HEK293T (cell line): ENCODE results near the gene ACMSD.
"Not testable (repeated sequence)": the region's sequence is repeated elsewhere in the genome, so short reads cannot be mapped to it uniquely, and the experiment has no call there.

ENCODE experiments used
- CTCF ChIA-PET: fragments of 350-600 bp; formaldehyde crosslinking; extraction: SDS; loops from one replicate; lab custom pipeline; 2021; ENCODE audit warnings: antibody characterized with exemption, inconsistent platforms; lab: Yijun Ruan, JAX
- POLR2A ChIA-PET: fragments of 350-600 bp; formaldehyde crosslinking; extraction: SDS; loops from one replicate; lab custom pipeline; 2020; ENCODE audit warnings: antibody characterized with exemption, inconsistent platforms; lab: Yijun Ruan, JAX
- DNase-seq: peaks from one replicate; pipeline ENCODE4 v3.0.0; 2012; ENCODE audit warnings: mixed read lengths; ENCODE audit errors: extremely low spot score
- ARNT ChIP-seq: fragments of 450-650 bp; IDR thresholded peaks from 2 replicates; pipeline ENCODE4 v1.6.1; 2017; ENCODE audit warnings: mild to moderate bottlenecking
- BHLHE40 ChIP-seq: fragments of 450-650 bp; IDR thresholded peaks from 2 replicates; pipeline ENCODE4 v1.6.1; 2016; ENCODE audit warnings: mild to moderate bottlenecking, moderate library complexity, borderline replicate concordance
- CTBP1 ChIP-seq: fragments of 450-650 bp; IDR thresholded peaks from 2 replicates; pipeline ENCODE4 v1.6.1; 2016; ENCODE audit warnings: borderline replicate concordance
- ELF4 ChIP-seq: fragments of 450-650 bp; IDR thresholded peaks from 2 replicates; pipeline ENCODE4 v1.6.1; 2017; ENCODE audit warnings: antibody characterized with exemption
- FOXA1 ChIP-seq: fragments of 450-650 bp; IDR thresholded peaks from 2 replicates; pipeline ENCODE4 v1.6.1; 2016; ENCODE audit warnings: mild to moderate bottlenecking
- FOXK2 ChIP-seq: fragments of 450-650 bp; IDR thresholded peaks from 2 replicates; pipeline ENCODE4 v1.6.1; 2016; ENCODE audit warnings: mild to moderate bottlenecking
- FOXM1 ChIP-seq: fragments of 450-650 bp; IDR thresholded peaks from 2 replicates; pipeline ENCODE4 v1.6.1; 2017; ENCODE audit warnings: mild to moderate bottlenecking, borderline replicate concordance
- HDGF ChIP-seq: fragments of 450-650 bp; IDR thresholded peaks from 2 replicates; pipeline ENCODE4 v1.6.1; 2017; ENCODE audit warnings: antibody characterized with exemption, borderline replicate concordance
- L3MBTL2 ChIP-seq: fragments of 450-650 bp; conservative IDR thresholded peaks from 2 replicates; pipeline ENCODE4 v1.6.1; 2016; ENCODE audit warnings: mild to moderate bottlenecking
- LEF1 ChIP-seq: fragments of 450-650 bp; IDR thresholded peaks from 2 replicates; pipeline ENCODE4 v1.6.1; 2017; ENCODE audit warnings: mild to moderate bottlenecking, borderline replicate concordance
- NFRKB ChIP-seq: fragments of 450-650 bp; IDR thresholded peaks from 2 replicates; pipeline ENCODE4 v1.6.1; 2016; ENCODE audit warnings: mild to moderate bottlenecking, moderate library complexity
- SP1 ChIP-seq: fragments of 450-650 bp; IDR thresholded peaks from 2 replicates; pipeline ENCODE4 v1.6.1; 2017
- SUZ12 ChIP-seq: fragments of 450-650 bp; IDR thresholded peaks from 2 replicates; pipeline ENCODE4 v1.6.1; 2016; ENCODE audit warnings: mild to moderate bottlenecking
- TARDBP ChIP-seq: fragments of 450-650 bp; IDR thresholded peaks from 2 replicates; pipeline ENCODE4 v1.6.1; 2016
- ZNF384 ChIP-seq: fragments of 450-650 bp; IDR thresholded peaks from 2 replicates; pipeline ENCODE4 v1.6.1; 2016
- TF ChIP-seq, protein P1 (sequence below): fragments of 450-650 bp; IDR thresholded peaks from 2 replicates; pipeline ENCODE4 v1.6.1; 2016

The ACMSD gene

DNA sequence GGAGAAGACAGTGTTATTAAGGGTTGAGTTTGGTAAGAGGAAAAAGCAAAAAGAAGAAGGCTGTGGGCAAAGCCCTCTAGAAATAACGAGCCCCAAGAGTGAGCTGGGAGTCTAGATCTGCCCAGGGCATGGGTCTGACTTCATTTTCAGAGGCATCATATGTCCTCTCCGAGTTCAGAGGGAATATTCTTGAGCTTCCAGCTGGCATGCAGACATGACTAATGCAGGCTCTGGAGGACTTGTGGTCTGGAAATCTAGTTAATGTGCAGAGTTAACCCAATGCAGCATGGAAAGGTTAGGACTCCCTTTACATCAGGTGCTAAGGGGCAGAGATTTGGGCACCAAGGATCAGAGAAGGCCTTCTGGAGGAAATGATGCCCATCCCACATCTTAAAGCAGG, 7.3 kb downstream of the ACMSD start:
- no peak for DNase-seq
- TF ChIP-seq BHLHE40 (no peak), SP1 (no peak), FOXA1 (no peak), NFRKB (no peak), TARDBP (no peak), L3MBTL2 (no peak), HDGF (no peak), ZNF384 (no peak), CTBP1 (no peak), FOXK2 (no peak), ARNT (no peak)
- TF ChIP-seq, protein P1, sequence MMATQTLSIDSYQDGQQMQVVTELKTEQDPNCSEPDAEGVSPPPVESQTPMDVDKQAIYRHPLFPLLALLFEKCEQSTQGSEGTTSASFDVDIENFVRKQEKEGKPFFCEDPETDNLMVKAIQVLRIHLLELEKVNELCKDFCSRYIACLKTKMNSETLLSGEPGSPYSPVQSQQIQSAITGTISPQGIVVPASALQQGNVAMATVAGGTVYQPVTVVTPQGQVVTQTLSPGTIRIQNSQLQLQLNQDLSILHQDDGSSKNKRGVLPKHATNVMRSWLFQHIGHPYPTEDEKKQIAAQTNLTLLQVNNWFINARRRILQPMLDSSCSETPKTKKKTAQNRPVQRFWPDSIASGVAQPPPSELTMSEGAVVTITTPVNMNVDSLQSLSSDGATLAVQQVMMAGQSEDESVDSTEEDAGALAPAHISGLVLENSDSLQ = no peak
- ChIA-PET POLR2A (no interaction called here), CTCF (no interaction called here)

DNA sequence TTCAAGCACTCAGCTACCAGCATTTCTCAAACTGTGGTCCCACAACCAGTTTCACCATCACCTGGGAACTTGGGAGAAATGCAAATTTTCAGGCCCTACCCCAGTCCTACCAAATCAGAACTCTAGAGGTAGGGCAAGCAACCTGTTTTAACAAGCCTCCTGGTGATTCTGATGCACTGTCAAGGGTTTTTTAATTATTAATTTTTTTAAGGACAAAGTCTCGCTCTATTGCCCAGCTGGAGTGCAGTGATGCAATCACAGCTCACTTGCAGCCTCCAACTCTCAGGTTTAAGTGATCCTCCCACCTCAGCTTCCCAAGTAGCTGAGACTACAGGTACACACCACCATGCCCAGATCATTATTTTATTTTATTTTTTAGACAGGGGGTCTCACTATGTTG, 7.8 kb downstream of the ACMSD start:
- DNase-seq = no peak
- ChIA-PET POLR2A (no interaction called here), CTCF (no interaction called here)
- no peak for TF ChIP-seq HDGF

DNA sequence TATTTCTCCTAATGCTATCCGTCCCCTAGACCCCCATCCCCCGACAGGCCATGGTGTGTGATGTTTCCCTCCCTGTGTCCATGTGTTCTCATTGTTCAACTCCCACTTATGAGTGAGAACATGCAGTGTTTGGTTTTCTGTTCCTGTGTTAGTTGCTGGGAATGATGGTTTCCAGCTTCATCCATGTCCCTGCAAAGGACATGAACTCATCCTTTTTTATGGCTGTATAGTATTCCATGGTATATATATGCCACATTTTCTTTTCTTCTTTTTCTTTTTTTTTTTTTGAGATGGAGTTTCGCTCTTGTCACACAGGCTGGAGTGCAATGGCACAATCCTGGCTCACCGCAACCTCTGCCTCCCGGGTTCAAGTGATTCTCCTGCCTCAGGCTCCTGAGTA, 9.2 kb downstream of the ACMSD start:
- POLR2A ChIA-PET, DNase-seq, CTCF ChIA-PET: not testable (repeated sequence)

DNA sequence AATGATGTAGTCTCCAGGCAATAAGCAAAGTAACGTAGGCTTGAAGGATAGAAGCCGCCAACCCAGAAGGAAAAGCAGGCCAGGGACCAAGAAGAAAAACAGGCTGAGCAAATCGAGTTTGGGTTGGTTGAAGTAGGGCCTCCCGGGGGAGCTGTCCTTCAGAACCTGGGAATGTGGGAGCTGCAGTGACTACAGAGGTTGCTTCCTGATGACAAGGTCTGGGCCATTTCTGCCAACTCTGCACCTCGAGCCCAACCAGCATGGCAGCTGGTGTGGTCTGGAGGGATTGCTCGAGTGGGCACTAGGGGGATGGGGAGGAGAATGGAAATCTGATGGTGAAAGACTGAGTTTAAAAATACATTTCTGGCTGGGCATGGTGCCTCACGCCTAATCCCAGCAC, 14.1 kb downstream of the ACMSD start:
- ChIA-PET POLR2A (no interaction called here), CTCF (no interaction called here)
- DNase-seq = no peak
- no peak for TF ChIP-seq SP1
- no peak for TF ChIP-seq ELF4
- TF ChIP-seq BHLHE40 = no peak
- no peak for TF ChIP-seq ZNF384
- TF ChIP-seq, protein P1 = no peak
- no peak for TF ChIP-seq CTBP1
- TF ChIP-seq TARDBP = no peak
- TF ChIP-seq FOXA1 = no peak
- no peak for TF ChIP-seq HDGF

DNA sequence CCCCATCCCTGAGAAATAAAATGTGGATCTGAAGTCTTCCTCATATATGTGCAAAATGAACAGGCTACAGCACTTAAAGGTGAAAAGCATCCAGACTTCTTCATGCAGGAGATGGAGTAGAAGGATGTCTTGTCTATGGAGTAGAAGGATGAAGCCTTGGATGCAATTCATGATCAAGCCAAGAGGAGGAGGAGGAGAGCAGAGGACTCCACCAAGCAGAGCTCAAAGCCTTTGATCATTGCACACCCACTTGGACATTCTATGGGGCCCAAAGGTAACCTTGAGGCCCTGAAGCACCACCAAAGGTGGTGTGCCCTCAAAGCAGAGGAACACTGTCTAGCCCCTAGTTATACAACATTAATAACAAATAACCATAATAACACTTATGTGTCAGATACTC, 17.3 kb downstream of the ACMSD start:
- no peak for TF ChIP-seq FOXA1
- no peak for TF ChIP-seq ZNF384
- TF ChIP-seq TARDBP = no peak
- no peak for TF ChIP-seq ARNT
- TF ChIP-seq, protein P1 = no peak
- TF ChIP-seq LEF1 = no peak
- TF ChIP-seq CTBP1 = no peak
- no peak for TF ChIP-seq ELF4
- no peak for TF ChIP-seq SP1
- TF ChIP-seq SUZ12 = no peak
- TF ChIP-seq BHLHE40 = no peak
- no peak for TF ChIP-seq FOXK2
- no peak for TF ChIP-seq HDGF
- TF ChIP-seq L3MBTL2 = no peak
- no peak for TF ChIP-seq NFRKB
- TF ChIP-seq FOXM1 = no peak

DNA sequence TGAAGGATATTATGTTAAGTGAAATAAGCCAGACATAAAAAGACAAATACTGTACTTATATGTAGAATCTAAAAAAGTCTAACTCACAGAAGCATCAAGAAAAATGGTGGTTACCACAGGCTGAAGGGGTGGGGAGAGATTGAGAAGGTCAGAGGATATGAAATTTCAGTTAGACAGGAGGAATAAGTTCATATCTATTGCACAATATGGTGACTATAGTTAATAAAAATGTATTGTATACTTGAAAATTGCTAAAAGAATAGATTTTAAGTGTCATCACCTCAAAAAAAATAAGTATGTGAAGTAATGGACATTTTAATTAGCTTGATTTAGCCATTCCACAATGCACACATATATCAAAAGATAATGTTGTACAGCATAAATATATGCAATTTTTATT, 19.8 kb downstream of the ACMSD start:
- TF ChIP-seq FOXA1 (no peak), SP1 (no peak), HDGF (no peak), FOXM1 (no peak), FOXK2 (no peak), SUZ12 (no peak), CTBP1 (no peak), L3MBTL2 (no peak), BHLHE40 (no peak), TARDBP (no peak), NFRKB (no peak), ZNF384 (no peak), ARNT (no peak), LEF1 (no peak), ELF4 (no peak)
- TF ChIP-seq, protein P1 = no peak
- ChIA-PET POLR2A (no interaction called here), CTCF (interaction anchor here (0.7 kb wide), 1 partner anchor 800 kb away, joined by 3 read pairs; no protein-coding TSS in a partner anchor)
- DNase-seq = no peak

More for the DNA sequence above, 17.3 kb downstream of the ACMSD start:
- ChIA-PET CTCF (interaction anchor here (1.0 kb wide), 1 partner anchor 133 kb away, joined by 3 read pairs; no protein-coding TSS in a partner anchor), POLR2A (no interaction called here)
- no peak for DNase-seq

DNA sequence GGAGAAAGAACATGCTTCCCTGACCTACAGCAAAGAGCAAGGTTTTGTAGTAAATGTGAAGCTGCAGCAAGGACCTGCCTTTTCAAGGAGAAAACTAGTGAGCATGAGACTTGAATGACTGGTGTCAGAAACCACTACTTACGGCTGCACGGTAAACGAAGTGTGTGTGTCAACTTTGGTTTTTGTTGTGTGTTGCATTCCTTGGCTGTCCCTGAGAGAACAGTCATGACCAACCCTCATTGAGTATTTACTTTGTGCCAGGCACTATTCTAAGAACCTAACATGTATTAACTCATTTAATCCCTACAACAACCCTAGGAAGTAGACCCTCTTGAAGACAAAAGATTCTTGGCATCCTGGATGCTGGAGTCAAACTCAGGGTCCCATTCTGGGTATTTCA, 22.8 kb downstream of the ACMSD start:
- POLR2A ChIA-PET = no interaction called here
- no peak for DNase-seq
- CTCF ChIA-PET = no interaction called here
- no peak for TF ChIP-seq ELF4
- TF ChIP-seq HDGF = no peak
